HG03378 (cell line): ENCODE data around the gene CRX.
"Not testable (repeated sequence)": the region's sequence is repeated elsewhere in the genome, so short reads cannot be mapped to it uniquely, and the experiment has no call there.

ENCODE experiments used
- ATAC-seq: cut with Tn5 transposase; IDR thresholded peaks from one replicate; pipeline ENCODE4 v1.9.1; 2021; ENCODE audit warnings: mild to moderate bottlenecking, moderate library complexity; ENCODE audit not compliant: unreplicated experiment

Gene CRX

GRCh38 chr19:47858646-47859285 is 37.0 kb downstream of the CRX start, which contains the start of gene TPRX2:
Gene TPRX2, plus strand, starts transcription at chr19:47859235. Its CDS starts 12 bp downstream, at chr19:47859247.
- not testable (repeated sequence) for ATAC-seq

- ATAC-seq, result not testable (repeated sequence)
These were observed 38.1 kb downstream of the CRX start for GRCh38 chr19:47859838-47860237.

GRCh38 chr19:47860602-47861297 is 39.0 kb downstream of the CRX start:
- no peak for ATAC-seq

GRCh38 chr19:47861630-47862029 is 39.9 kb downstream of the CRX start:
- no peak for ATAC-seq

- no peak for ATAC-seq
These were observed 41.8 kb downstream of the CRX start for GRCh38 chr19:47863514-47863936.

GRCh38 chr19:47865166-47865565 is 43.4 kb downstream of the CRX start:
- ATAC-seq, result no peak

- no peak for ATAC-seq
These were observed 57.2 kb downstream of the CRX start for GRCh38 chr19:47878906-47879305.

GRCh38 chr19:47879385-47879784 is 57.6 kb downstream of the CRX start:
- not testable (repeated sequence) for ATAC-seq

GRCh38 chr19:47881757-47882156 is 60.0 kb downstream of the CRX start:
- ATAC-seq, result no peak

- no peak for ATAC-seq
These were observed 61.2 kb downstream of the CRX start for GRCh38 chr19:47882890-47883289.

- ATAC-seq, result no peak
These were observed 63.3 kb downstream of the CRX start for GRCh38 chr19:47885067-47885463.

GRCh38 chr19:47886010-47886559 is 64.3 kb downstream of the CRX start, which contains the start of gene SULT2A1:
Gene SULT2A1, minus strand, starts transcription at chr19:47886315. Its CDS starts 58 bp downstream, at chr19:47886257.
- ATAC-seq, result no peak

- ATAC-seq, result no peak
These were observed 69.3 kb downstream of the CRX start for GRCh38 chr19:47890865-47891621.

- ATAC-seq, result no peak
These were observed 69.8 kb downstream of the CRX start for GRCh38 chr19:47891622-47891922.

GRCh38 chr19:47891923-47892666 is 70.4 kb downstream of the CRX start:
- ATAC-seq, result no peak
